AG20443 (cell line): ENCODE data around the gene TMC2.
A peak's percentile ranks its signal among the peaks of the same experiment; 100 is the strongest.
"Not testable (repeated sequence)": the region's sequence is repeated elsewhere in the genome, so short reads cannot be mapped to it uniquely, and the experiment has no call there.

Source experiments
- DNase-seq: peaks from one replicate; pipeline ENCODE4 v3.0.0; 2012; ENCODE audit warnings: low spot score, mixed read lengths

The TMC2 gene, protein sequence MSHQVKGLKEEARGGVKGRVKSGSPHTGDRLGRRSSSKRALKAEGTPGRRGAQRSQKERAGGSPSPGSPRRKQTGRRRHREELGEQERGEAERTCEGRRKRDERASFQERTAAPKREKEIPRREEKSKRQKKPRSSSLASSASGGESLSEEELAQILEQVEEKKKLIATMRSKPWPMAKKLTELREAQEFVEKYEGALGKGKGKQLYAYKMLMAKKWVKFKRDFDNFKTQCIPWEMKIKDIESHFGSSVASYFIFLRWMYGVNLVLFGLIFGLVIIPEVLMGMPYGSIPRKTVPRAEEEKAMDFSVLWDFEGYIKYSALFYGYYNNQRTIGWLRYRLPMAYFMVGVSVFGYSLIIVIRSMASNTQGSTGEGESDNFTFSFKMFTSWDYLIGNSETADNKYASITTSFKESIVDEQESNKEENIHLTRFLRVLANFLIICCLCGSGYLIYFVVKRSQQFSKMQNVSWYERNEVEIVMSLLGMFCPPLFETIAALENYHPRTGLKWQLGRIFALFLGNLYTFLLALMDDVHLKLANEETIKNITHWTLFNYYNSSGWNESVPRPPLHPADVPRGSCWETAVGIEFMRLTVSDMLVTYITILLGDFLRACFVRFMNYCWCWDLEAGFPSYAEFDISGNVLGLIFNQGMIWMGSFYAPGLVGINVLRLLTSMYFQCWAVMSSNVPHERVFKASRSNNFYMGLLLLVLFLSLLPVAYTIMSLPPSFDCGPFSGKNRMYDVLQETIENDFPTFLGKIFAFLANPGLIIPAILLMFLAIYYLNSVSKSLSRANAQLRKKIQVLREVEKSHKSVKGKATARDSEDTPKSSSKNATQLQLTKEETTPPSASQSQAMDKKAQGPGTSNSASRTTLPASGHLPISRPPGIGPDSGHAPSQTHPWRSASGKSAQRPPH

DNA sequence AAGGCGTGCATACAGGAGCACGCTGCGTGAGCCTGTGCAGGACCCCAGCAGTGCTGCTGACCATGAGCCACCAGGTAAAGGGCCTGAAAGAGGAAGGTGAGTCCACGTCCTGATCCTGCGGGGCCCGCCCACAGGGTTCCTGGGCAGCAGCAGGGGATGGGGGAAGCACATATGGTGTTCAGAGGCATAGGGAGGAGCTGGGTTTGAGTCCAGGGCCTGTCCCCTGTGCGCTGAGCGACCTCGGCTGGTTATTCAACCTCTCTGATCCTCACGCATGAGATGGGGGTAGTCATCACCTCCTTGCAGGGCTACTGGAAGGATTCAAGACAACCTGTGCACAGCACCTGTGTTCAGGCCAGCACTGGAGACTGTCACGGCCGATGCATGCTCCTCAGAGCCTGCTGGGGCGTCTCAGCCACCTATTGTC, at the start of gene TMC2:
Gene TMC2 (plus strand): TSS at position 14 of the 427 bp plus-strand sequence. CDS start 49 bp downstream, at position 63.
- no peak for DNase-seq

DNA sequence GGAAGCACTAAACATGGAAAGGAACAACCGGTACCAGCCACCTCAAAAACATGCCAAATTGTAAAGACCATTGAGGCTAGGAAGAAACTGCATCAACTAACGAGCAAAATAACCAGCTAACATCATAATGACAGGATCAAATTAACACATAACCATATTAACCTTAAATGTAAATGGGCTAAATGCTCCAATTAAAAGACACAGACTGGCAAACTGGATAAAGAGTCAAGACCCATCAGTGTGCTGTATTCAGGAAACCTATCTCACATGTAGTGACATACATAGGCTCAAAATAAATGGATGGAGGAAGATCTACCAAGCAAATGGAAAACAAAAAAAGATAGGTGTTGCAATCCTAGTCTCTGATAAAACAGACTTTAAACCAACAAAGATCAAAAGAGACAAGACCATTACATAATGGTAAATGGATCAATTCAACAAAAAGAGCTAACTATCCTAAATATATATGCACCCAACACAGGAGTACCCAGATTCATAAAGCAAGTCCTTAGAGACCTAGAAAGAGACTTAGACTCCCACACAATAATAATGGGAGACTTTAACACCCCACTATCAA, 33.5 kb upstream of the TMC2 start:
- DNase-seq = not testable (repeated sequence)

DNA sequence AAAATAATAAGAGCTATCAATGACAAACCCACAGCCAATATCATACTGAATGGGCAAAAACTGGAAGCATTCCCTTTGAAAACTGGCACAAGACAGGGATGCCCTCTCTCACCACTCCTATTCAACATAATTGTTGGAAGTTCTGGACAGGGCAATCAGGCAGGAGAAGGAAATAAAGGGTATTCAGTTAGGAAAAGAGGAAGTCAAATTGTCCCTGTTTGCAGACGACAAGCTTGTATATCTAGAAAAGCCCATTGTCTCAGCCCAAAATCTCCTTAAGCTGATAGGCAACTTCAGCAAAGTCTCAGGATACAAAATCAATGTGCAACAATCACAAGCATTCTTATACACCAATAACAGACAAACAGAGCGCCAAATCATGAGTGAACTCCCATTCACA, 31.6 kb upstream of the TMC2 start:
- DNase-seq = not testable (repeated sequence)

DNA sequence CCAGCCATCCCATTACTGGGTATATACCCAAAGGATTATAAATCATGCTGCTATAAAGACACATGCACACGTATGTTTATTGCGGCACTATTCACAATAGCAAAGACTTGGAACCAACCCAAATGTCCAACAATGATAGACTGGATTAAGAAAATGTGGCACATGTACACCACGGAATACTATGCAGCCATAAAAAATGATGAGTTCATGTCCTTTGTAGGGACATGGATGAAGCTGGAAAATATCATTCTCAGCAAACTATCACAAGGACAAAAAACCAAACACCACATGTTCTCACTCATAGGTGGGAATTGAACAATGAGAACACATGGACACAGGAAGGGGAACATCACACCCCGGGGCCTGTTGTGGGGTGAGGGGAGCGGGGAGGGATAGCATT, 29.9 kb upstream of the TMC2 start:
- not testable (repeated sequence) for DNase-seq

DNA sequence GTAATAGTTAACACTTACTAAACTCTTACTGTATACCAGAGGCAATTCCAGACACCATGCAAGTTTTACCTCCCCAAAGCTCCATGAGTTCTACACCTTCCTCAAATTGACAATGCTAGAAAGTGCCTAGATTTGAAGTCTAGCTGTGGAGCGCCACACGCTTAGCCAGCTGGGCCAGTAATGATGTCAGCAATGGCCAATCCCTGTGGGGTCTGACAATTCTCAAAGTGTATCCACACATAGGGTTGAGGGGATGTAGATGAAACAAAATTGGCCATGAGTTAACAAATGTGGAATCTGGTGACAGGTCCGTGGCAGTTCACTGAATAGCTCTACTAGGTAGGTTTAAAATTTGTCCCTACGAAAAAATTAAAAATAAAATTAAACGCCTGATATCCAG, 28.9 kb upstream of the TMC2 start:
- peak; percentile 28 for DNase-seq

DNA sequence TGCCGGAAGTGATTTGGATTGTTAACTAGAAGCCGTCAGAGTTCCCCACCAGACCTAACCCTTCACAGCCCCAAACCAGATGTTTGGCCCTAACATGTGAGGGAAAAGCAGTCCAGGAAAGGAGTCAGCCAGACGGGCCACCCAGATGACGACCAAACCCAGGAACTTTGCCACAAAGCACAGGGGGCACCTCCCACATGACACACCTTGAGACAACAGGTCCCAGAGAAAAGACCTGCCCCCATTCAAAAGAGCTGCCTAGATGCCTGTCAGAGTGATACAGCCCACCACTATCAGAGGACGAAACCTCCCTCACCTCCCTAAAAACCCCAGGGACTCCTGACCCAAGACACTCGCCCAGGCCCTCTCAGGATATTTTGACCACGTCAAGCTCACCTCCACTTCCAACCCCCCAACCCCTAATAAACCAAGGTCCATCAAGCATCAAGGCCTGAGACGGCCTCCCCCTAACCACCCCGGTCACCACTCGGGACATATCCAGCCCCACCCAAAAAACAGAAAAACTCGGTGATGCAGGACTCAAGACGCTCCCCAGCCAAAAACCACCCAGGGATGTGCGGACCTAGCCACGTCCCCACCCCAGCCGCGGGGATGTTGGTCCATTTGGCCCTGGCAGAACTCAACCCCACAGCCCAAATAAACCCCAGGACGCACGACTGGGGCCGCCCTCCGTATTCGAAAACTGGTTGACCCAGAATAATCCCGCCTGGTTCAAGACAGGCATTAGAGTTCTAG, 28.3 kb upstream of the TMC2 start:
- peak; percentile 72 for DNase-seq

DNA sequence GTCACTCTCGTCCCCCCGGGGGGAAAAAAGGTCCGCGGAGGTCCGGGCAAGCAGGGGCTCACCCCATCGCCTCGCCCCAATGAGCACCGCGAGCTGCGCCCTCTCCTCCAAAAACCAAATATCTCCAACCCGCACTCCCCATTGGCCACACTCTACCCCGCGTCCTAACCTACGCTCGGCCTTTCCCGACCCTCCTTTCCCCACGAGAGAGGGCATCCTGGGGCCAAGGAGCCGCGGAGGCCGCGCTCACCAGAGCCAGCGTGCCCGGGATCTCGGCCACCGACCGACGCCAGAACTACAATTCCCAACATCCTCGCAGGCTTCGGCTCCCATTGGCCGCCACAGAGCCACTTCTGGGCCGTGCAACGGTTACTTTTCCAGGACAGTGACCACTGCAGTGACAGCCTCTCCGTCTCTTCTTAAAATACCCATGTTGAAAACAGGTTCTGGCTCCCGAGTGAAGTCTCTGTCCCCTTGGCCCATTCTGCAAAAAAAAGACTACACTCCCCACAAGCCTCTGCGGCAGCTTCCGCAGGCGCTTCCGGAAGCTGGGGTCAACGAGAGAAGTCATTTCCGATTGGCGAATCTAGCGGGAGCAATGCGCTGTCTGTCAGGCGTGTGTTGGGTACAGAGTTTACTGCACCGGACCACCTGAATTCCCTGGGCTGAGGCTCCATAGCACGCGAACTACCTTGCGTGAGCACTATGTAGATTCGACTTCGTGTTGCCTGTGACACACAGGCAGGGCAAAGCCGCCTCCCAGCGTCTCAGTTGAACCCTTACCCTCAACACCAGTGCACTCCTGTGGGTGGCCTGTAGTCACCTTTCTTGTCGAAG, 27.5 kb upstream of the TMC2 start, which contains the start of gene ZNF343:
Gene ZNF343 (minus strand): TSS at position 285 of the 837 bp plus-strand sequence. CDS start 15,020 bp downstream, outside the sequence.
- peak; percentile 93 for DNase-seq

DNA sequence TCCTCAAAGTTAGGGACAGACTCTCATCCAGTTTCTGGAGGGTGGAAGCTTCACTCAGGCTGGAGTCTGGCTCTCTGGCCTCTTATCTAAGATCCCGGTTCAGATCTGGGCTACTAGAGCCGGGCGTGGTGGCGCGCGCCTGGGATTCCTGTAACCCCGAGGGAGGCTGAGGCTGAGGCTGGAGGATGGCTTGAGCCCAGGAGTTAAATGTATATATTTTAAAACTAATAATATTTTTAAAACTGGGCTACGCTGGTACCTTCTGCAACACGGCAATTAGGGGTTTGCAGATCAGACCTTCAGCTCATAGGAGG, 26.9 kb upstream of the TMC2 start:
- DNase-seq = no peak

DNA sequence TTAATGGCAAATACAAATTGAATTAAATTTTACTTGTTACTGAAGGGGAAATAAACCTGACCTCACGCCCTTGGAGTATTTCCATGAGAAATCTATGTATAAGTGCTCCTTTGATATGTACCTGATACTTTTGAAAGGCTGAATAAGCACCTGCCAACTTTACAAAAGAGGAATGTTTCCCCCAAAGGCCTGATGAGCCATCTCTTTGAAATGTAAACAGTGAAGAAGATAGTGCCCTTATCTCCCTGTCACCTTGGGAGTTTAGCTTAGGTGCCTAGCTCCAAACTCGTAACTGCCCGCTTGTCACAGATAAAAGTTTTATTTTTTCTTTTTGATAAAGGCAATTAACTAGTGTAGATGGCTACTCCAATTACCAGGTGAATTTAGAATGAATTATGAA, 26.6 kb upstream of the TMC2 start:
- DNase-seq = no peak

DNA sequence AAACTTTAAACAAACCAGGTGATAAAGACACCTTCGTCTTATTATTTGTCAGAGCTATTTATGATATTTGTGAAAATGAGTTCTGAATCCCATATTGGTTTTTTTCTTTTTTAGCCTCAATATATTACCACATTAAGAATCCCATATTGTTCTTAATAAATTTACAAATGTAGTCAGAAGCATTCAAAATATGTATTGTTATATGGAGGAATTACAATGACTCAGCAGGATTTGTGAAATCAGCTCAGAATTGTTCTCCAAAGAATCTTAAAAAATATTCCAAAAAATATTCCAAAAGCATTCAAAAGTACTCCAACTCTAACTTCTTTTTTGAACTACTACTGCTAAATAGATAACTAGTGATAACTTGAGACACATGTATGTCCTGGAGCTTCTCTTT, 21.2 kb upstream of the TMC2 start:
- no peak for DNase-seq

DNA sequence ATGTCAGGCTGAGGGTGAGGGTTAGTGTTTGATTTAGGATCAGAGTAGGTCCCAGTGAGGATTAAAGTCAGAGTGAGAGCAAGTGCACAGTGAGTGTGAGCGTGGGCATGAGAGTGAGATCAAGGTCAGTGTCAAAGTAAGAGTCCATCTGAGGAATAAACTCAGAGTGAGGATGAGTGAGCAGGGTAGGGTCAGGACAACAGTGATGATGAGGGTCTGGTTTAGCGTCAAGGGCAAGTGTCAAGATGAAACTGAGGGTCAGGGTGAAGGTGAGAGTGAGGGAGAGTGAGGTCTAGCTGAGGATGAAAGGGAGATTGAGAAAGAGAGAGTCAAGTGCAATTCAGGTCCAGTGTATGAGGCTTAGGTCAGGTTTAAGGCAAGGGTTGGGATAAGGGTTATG, 20.0 kb upstream of the TMC2 start:
- DNase-seq = no peak

DNA sequence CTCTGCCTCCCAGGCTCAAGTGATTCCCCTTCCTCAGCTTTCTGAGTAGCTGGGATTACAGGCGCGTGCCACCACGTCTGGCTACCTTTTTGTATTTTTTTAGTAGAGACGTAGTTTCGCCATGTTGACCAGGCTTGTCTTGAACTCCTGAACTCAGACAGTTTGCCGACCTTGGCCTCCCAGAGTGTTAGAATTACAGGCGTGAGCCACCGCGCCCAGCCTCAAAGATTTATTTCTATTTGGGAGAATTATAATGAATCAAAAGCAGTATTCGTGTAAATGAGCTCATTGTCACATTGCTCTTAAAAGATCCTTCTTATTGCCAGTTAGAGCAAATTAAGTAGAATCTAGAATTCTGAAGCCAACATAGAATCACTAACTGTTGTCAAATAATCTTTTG, 18.3 kb upstream of the TMC2 start:
- no peak for DNase-seq

DNA sequence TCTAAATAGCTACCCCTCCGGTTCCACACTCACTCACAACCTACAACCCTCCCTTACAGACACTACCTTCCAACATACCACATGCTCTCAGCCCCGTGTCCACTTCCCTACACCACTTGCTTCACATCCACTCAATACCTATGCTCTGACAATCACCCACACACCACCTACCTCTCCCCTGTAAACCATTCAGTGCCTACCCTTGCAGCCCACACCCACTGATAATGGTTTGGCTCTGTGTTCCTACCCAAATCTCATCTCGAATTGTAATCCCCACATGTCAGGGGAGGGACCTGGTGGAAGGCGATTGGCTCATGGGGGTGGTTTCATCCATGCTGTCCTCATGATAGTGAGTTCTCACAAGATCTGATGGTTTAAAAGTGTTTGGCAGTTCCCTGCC, 17.8 kb upstream of the TMC2 start:
- no peak for DNase-seq

DNA sequence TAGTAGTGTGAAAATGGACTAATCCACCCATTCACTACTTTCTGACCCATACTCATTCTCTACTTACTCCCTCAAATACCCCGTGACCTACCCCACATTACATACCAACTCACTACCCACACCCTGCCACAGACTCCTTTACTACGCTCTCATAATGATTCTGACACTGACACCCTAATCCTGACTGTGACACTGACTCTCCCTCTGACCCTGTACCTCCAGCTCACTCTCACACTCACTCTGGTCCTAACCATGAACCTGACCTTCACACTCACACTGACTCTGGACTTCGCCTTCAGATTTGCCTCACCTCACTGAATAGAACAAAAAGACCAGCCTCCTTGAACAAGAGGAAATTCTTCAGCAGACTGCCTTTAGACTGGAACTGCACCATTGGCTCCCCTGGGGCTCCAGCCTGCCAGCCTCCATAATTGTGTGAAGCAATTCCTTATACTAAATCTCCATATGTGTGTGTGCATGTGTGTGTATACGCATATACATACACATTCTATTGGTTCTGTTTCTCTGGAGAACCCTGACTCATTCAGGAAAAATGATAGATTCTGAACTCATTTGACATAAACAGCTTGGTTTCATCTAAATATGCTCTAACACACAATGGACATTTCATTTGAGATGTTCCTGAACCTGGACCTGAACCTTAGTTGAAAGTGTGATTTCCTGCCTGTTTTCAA, 17.1 kb upstream of the TMC2 start:
- no peak for DNase-seq

DNA sequence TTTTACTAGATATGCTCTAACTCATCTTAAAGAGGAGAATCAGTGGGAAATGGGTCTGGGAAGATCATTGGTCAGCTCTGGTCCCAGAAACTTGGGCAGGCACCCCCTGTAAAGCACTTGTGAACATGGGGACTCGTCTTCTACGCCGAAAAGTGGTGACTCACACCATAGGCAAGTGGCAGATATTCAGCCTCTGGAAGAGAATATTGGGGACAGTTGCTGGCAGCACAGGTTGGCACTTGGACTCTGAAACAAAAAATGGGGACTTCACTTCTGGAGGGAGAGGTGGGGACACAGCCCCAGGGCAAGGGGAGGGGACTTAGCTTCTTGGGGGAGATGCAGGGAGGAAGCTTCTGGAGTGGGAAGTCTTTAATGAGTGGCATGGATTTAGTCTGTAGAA, 15.8 kb upstream of the TMC2 start:
- DNase-seq = no peak

DNA sequence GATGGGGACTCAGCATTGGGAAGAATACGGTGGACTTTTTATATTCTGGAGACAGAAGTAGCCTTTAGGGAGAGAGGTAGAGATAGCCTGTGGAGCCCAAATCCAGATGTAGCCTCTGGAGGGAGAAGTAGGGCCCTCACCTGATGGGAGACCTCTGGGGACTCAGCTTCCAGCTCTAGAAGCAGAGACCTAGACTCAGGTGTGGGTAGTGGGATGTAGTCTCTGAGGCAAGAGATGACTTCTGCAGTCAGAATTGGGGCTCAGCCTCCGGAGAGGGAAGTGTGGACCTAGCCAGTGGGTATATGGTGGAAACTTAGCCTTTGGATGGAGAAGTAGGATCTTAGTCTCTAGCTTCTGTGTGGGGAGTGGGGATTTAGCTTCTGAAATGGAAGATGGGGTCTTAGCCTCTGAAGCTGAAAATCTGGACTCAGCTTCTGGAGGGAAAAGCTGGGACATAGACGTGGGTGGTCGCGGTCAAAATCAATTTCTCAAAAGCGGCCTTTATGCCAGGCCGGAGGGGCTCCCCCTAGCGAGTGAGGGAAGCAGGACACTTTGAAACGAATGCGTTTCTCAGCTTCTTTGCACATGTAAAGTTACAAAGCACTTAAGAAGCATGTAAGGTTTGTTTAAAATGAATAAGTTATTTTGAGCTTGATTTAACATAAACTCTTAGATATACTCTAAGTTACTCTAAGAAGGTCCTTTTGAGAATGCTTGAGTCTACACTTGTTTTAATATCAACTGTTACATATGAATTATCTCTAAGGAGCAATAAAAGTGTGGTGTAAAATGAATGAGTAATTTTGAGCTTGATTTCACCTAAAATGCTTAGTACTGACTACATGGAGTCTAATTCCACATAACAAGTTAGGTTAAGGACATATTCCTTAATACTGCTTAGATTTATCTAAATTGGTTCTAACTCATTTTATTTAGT, 14.7 kb upstream of the TMC2 start:
- peak; percentile 62 for DNase-seq

DNA sequence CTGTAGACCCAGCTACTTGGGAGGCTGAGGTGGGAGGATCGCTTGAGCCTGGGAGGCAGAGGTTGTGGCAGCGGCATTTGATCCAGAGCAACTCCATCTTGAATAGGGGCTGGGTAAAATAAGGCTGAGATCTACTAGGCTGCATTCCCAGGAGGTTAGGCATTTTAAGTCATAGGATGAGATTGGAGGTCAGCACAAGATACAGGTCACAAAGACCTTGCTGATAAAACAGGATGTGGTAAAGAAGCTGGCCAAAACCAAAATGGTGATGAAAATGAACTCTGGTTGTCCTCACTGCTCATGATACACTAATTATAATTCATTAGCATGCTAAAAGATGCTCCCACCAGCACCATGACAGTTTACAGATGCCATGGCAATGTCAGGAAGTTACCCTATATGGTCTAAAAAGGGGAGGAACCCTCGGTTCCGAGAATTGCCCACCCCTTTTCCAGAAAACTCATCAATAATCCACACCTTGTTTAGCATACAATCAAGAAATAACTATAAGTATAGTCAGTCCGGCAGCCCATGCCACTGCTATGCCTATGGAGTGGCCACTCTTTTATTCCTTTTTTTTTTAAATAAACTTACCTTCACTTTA, 13.4 kb upstream of the TMC2 start:
- DNase-seq = not testable (repeated sequence)

DNA sequence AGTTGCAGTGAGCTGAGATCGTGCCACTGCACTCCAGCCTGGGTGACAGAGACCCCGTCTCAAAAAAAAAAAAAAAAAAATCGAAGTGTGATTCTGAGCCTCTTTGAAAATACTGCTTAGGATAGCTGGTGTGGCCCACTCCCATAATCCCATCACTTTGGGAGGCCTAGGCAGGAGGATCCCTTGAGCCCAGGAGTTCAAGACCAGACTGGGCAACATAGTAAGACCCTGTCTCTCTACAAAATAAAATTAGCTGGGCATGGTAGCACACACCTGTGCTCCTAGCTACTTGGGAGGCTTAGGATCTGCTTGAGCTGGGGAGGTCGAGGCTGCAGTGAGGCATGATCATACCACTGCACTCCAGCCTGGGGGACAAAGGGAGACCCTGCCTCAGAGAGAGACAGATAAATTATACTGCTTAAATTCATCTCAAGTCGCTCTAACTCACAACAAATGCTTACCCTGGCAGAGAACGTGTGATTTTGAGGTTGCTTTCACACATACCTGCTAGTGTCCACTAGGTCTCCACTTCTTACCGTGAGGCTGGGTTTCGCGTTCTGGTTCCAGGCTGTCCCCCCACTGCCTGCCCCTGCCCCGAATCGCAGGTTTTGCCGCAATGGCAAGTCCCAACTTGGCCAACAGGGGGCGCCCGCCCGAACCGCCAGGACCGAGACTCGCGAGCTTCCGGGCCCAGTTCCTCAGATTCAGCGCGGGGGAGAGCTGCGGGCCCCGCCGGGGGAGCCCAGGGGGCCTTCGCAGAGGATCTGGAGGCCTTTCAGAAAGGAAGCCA, 12.3 kb upstream of the TMC2 start:
- peak; percentile 90 for DNase-seq
